ENCODE measurements around the gene CTXN1. TPM values are rescaled to one million over a fixed set of nuclear protein-coding genes. Genes with fewer than 3 reads are reported as not detected.

The CTXN1 gene
- total and polyA plus RNA-seq, 2 donors (not counting 3 experiments of a cell fraction or from before 2014, with no cell fraction given) = 16.0 to 27.6 TPM

- intact Hi-C loops (cut with micrococcal nuclease) = loop anchor here (2.0 kb wide), 1 partner anchor 127 kb away; no protein-coding TSS in a partner anchor
- H3K9ac ChIP-seq (replicated peaks; ENCODE audit: extremely low read depth, insufficient read depth, low read length) = no peak overlapping the region
- BruUV-seq (replicated peaks) = no TSS peak
Measured at GRCh38 chr19:7941895-7942596, 16.1 kb upstream of the CTXN1 start.

More at GRCh38 chr19:7941895-7942596, 16.1 kb upstream of the CTXN1 start:
- dilution Hi-C loops (cut with MboI; ENCODE audit: extremely low pct_ligation_motif_present, low sequenced_read_pairs) = no loop called here
- Histone ChIP-seq H3K27me3 (ENCODE audit: control insufficient read depth in 2 of 2, insufficient read depth in 2 of 2, low read length in 2 of 2) (no peaks in the 10 kb centered on the region), H3K9me3 (replicated peaks; ENCODE audit: control insufficient read depth, insufficient read depth, low read length) (no peaks in the 10 kb centered on the region), H3K4me1 (ENCODE audit: control insufficient read depth, extremely low read depth, insufficient read depth, low read length) (peaks cover 9% of the 10 kb centered on the region), H3K4me3 (replicated peaks in 1 of 3; ENCODE audit: insufficient read depth in 1 of 3, low read depth in 1 of 3, low read length in 3 of 3) (no peak overlapping the region), H3K79me2 (ENCODE audit: control insufficient read depth, insufficient read depth, low read length) (peaks cover 22% of the 10 kb centered on the region), H3K27ac (ENCODE audit: insufficient read depth, low read depth, low read length) (no peak overlapping the region), H4K20me1 (replicated peaks; ENCODE audit: control insufficient read depth, extremely low read depth, insufficient read depth, low read length) (no peaks in the 10 kb centered on the region), H3K36me3 (ENCODE audit: control insufficient read depth in 2 of 2, extremely low read depth in 1 of 2, insufficient read depth in 2 of 2, low read length in 2 of 2) (peaks cover 3 to 9% of the 10 kb centered on the region in 2 experiments), H2AFZ (ENCODE audit: low read depth, low read length) (no peak overlapping the region), H3K4me2 (ENCODE audit: insufficient read depth, low read length) (peak overlapping the region; percentile 76), H3K9me1 (replicated peaks; ENCODE audit: control insufficient read depth, extremely low read depth, insufficient read depth, low read length) (no peaks in the 10 kb centered on the region)
- DNase-seq (ENCODE audit: low read depth, low spot score) = no peak
- ChIA-PET CTCF (interaction anchor here (1.0 to 3.3 kb wide), 3 partner anchors 12 to 29 kb away, joined by 3 to 41 read pairs (median 4); no protein-coding TSS in a partner anchor), POLR2A (no interaction called here)
- no peak for FAIRE-seq
- TF ChIP-seq FOS (IDR thresholded peaks at IDR 0.05; ENCODE audit: borderline replicate concordance, insufficient read depth, low read length) = no peak
- TF ChIP-seq POLR2A (IDR thresholded peaks at IDR 0.05; ENCODE audit: low read depth, low read length) = no peak
- no peak for TF ChIP-seq EZH2 (IDR thresholded peaks at IDR 0.05; ENCODE audit: borderline replicate concordance, low read depth, low read length, severe bottlenecking)
- TF ChIP-seq GATA2 (IDR thresholded peaks at IDR 0.05; ENCODE audit: insufficient read depth, insufficient read length, low read depth, low read length) = no peak
- TF ChIP-seq, protein P1, sequence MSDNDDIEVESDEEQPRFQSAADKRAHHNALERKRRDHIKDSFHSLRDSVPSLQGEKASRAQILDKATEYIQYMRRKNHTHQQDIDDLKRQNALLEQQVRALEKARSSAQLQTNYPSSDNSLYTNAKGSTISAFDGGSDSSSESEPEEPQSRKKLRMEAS (IDR thresholded peaks at IDR 0.05; ENCODE audit: insufficient read depth, insufficient read length) = no peak
- TF ChIP-seq, protein P2, sequence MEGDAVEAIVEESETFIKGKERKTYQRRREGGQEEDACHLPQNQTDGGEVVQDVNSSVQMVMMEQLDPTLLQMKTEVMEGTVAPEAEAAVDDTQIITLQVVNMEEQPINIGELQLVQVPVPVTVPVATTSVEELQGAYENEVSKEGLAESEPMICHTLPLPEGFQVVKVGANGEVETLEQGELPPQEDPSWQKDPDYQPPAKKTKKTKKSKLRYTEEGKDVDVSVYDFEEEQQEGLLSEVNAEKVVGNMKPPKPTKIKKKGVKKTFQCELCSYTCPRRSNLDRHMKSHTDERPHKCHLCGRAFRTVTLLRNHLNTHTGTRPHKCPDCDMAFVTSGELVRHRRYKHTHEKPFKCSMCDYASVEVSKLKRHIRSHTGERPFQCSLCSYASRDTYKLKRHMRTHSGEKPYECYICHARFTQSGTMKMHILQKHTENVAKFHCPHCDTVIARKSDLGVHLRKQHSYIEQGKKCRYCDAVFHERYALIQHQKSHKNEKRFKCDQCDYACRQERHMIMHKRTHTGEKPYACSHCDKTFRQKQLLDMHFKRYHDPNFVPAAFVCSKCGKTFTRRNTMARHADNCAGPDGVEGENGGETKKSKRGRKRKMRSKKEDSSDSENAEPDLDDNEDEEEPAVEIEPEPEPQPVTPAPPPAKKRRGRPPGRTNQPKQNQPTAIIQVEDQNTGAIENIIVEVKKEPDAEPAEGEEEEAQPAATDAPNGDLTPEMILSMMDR (IDR thresholded peaks at IDR 0.05; ENCODE audit: extremely low read depth in 1 of 2, insufficient read depth in 1 of 2, low read depth in 1 of 2, low read length in 2 of 2) = no peak
- TF ChIP-seq POLR2AphosphoS5 (IDR thresholded peaks at IDR 0.05; ENCODE audit: insufficient read depth, low read depth, low read length) = no peak
